ENCODE data around the gene SMOC2.

DNA sequence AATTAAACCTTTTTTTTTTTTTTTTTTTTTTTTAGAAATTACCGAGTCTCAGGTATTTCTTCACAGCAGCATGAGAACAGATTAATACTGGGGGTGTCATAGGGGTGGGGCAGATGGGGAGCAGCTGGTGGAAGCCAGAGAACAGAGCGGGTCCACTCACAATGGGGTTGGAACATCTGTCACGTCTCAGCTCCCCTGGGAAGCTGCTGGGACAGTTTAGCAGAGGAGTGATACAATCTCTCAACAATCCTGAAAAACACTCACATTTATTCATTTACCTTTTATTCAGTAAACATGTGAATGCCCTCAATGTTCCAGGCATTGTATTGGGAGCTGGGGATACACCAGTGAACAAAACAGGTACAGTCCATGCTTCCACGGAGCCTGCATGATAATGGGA, 162.2 kb downstream of the SMOC2 start:
- TF ChIP-seq, protein P1, sequence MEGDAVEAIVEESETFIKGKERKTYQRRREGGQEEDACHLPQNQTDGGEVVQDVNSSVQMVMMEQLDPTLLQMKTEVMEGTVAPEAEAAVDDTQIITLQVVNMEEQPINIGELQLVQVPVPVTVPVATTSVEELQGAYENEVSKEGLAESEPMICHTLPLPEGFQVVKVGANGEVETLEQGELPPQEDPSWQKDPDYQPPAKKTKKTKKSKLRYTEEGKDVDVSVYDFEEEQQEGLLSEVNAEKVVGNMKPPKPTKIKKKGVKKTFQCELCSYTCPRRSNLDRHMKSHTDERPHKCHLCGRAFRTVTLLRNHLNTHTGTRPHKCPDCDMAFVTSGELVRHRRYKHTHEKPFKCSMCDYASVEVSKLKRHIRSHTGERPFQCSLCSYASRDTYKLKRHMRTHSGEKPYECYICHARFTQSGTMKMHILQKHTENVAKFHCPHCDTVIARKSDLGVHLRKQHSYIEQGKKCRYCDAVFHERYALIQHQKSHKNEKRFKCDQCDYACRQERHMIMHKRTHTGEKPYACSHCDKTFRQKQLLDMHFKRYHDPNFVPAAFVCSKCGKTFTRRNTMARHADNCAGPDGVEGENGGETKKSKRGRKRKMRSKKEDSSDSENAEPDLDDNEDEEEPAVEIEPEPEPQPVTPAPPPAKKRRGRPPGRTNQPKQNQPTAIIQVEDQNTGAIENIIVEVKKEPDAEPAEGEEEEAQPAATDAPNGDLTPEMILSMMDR (optimal IDR thresholded peaks at IDR 0.05 in 1 of 3, IDR thresholded peaks at IDR 0.05 in 1 of 3, conservative IDR thresholded peaks at IDR 0.05 in 1 of 3; ENCODE audit: extremely low read depth in 1 of 3, insufficient read depth in 2 of 3, low read length in 3 of 3): no peak
- TF ChIP-seq EZH2 (IDR thresholded peaks at IDR 0.05; ENCODE audit: low read length): no peak
